NCI-H128 (cell line): ENCODE results near the gene UBAP2L.
"Not testable (repeated sequence)": the region's sequence is repeated elsewhere in the genome, so short reads cannot be mapped to it uniquely, and the experiment has no call there.

Experiments
- DNase-seq: peaks from one replicate; lab custom pipeline; 2025; ENCODE audit not compliant: unreplicated experiment; lab: John Stamatoyannopoulos, UW

Gene UBAP2L

DNA sequence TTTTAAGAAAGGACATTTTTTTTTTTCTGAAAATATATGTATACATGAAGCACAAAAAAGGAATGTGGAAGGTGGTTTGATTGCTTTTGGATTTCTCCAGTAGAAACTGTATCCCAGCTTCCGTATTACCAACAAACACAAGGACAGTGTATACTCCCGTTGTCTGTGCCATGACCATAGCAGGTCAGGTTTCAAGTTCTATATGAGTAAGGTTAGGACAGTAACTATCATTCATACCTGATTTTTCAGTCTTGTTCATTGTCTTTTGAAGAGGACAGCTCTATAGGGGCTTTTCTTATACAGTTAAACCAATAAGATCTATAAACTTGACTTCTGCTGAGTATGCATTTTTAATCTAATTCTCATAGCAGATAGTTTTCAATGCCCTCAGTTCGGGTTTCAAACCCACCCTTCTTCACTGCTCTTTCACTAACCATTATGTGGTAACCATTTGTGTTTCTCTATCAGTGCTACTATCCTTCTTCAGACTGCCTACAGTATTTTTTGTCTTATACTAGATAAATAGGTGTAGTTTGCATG, 19.6 kb downstream of the UBAP2L start:
- no peak for DNase-seq

- no peak for DNase-seq
Measured at GRCh38 chr1:154241703-154242351, 21.1 kb downstream of the UBAP2L start.

DNA sequence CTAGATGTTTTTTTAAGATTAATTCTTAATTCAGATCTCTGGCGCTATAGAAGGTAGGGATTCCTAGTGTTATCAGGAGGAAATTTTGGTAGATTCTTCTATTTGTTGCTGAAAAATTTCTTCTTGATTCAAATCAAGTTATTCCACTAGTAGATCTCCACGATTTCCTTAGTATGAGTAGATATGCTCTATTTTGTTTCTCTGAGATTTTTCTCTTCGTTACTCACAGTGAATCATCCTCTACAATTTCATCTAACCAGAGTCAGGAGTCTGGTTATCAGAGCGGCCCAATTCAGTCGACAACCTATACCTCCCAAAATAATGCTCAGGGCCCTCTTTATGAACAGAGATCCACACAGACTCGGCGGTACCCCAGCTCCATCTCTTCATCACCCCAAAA, 32.9 kb downstream of the UBAP2L start:
- no peak for DNase-seq

DNA sequence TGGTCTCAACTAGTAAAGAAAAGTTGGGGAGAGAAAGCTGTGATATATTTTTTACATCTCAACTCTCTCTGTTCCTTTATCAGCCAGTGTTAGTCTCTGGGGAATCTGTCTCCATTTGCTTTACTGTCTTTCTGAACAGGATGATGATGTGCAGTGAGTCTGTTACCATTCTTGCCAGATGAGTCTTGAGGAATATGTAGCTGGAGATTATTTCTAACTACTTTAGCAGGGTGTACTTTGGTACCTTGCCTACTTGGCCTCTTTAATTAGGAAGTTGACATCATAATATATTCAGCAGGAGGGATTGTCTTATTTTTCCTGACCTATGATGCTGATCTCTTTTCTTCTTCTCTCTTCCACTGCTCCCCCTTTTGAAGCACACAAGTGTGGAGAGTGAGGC, 35.9 kb downstream of the UBAP2L start:
- DNase-seq = no peak

DNA sequence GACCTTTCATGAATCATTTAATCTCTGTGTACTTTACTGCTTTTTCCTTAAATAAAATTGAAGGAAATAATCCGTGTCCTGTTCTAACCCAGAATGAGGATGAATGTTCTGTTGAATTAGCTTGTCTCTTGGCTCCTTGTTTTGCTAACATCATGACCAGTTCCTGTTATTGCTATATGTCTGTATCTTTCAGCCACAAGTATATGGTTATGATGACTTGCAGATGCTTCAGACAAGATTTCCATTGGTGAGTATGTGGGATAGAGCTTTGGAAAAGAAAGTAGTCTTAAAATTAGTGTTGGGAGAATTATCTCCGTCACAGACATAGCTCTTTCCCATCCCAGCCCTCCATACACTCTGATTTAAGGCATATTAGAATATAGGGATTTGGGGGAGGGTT, 38.0 kb downstream of the UBAP2L start:
- DNase-seq = no peak

DNA sequence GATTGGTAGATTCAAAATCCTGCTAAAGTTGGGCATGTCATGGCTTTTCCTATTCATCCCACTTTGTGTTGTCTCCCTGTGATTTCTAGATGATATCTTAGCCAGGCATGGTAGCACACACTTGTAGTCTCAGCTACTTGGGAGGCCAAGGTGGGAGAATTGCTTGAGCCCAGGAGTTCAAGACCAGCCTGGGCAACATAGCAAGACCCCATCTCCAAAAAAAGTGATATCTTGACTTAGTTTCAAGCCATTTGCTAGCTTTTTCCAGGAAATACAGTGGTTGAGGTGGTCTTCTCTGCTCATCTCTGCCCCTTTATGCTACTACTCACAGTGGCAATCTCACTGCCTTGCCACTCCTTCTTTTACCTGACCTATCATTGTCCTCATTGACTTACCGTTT, 39.4 kb downstream of the UBAP2L start:
- no peak for DNase-seq

DNA sequence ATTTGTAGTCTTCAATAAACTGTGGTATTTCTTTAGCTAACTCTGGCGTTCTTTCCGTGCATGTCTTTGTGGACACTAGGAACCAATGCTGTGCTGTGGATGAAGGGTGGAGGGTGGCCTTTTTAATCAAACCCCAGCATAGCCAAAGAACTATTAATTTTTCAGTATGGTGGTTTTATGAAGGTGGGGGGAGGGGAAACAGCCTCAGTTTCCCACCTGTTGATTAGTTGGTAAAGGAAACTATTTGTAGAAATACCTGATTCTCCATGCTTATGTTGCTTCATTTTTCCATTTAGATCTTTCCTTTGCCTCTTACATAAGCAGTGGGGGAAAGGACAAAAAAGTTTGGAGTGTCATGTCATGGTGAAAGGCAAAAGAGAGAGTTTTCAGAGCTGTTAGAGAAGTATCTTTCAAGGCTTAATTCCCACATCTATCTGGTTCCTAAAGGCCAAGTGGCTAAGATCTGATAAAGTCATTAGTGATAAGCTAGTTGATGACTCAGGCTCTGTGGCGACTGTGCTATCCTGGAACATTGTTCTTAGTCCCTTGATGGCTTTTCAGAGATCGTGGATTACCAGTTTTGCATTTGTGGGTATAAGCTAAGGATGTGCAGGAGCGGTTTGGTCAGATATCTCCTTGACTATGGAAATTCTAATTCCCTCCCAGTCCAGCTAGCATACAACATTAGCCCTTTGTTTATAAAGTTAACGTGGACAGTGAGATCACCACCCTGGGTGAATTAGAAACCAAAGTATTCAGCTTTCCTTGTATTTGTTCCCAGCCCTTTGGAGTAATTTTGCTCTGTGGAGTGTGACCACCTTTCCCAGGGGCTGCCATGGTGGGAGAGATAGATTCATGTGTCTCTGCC, 42.9 kb downstream of the UBAP2L start:
- no peak for DNase-seq

GRCh38 chr1:154264454-154264853, 43.7 kb downstream of the UBAP2L start:
- no peak for DNase-seq

GRCh38 chr1:154265586-154265985, 44.8 kb downstream of the UBAP2L start:
- DNase-seq = no peak

GRCh38 chr1:154270833-154271232, 50.1 kb downstream of the UBAP2L start:
- DNase-seq = no peak

DNA sequence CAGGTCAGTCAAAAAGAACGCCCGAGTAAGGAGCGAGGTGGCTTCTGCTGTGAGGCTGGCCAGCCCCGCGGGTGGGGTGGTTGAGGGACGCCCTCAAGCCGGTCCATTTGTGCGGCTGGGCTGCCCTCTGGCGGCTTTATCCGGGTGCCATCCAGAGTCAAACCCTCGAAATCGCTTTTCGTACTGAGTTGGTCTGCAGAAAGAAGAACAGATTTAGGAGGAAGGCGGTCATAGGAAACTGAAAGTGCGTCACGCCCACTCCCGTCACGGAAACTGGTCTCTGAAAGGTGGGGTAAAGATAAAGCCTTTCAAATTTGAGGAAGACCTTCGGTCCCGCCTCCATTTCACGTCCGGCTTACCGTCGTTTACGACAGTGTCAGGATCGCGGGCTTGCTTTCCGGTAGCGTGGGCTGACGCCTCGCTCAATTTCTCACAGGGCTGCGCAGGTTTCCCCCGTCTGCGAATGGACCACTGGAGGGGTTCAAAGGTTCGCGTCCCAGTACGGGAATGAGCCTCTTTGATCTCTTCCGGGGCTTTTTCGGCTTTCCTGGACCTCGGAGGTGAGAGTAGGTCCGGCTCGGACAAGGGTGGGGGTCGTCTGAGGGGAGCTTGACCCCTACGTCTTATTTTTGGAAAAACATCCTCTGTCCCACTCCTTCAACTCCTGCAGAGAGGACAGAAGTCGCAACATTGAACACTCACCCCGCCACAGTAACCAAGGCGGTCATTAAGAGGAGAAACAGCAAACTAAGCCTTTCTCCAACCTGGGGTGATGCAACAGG, 51.7 kb downstream of the UBAP2L start, which contains the start of gene HAX1:
HAX1 (plus strand) TSS at position 413 of the 782 bp plus-strand sequence; CDS start at position 508, 95 bp downstream.
- peak; percentile 97 for DNase-seq

- DNase-seq = no peak
Measured at GRCh38 chr1:154272999-154273563, 52.3 kb downstream of the UBAP2L start.

GRCh38 chr1:154276797-154277196, 56.0 kb downstream of the UBAP2L start:
- no peak for DNase-seq

- DNase-seq = not testable (repeated sequence)
Measured at GRCh38 chr1:154287591-154287990, 66.8 kb downstream of the UBAP2L start.

DNA sequence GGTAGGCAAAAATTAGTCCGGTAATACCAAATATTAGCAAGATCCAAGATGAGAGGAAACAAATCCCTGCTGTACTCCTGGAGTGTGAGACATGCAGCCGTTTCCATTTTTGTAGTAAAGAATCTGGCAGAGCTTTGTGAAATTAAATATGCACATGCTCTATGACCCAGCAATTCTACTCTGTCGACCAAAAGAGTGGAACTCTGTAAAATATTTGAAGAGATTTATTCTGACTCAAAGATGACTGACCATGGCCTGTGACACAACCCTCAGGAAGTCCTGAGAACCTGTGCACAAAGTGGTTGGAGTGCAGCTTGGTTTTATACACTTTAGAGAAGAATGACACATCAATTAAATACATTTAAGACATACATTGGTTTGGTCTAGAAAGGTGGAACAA, 67.9 kb downstream of the UBAP2L start:
- DNase-seq = no peak

- DNase-seq = no peak
Measured at GRCh38 chr1:154290921-154291320, 70.2 kb downstream of the UBAP2L start.

- DNase-seq = no peak
Measured at GRCh38 chr1:154295408-154296235, 74.9 kb downstream of the UBAP2L start.

DNA sequence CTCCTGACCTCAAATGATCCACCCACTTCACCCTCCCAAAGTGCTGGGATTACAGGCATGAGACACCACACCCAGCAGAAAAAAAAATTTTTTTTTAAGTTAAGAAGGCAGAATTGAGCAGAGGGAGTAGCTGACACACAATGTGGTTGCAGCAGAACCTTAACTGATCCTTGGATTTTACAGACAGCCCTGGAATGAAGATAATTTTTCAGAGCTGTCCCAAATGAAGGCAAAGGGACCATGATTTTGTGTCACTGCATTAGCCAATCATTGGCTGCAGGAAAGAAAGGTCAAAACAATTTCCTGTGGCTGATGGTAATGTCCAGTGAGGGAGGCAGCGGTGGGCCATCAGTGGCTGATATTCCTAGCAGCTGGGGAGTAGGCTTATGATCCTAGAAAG, 80.8 kb downstream of the UBAP2L start:
- no peak for DNase-seq

DNA sequence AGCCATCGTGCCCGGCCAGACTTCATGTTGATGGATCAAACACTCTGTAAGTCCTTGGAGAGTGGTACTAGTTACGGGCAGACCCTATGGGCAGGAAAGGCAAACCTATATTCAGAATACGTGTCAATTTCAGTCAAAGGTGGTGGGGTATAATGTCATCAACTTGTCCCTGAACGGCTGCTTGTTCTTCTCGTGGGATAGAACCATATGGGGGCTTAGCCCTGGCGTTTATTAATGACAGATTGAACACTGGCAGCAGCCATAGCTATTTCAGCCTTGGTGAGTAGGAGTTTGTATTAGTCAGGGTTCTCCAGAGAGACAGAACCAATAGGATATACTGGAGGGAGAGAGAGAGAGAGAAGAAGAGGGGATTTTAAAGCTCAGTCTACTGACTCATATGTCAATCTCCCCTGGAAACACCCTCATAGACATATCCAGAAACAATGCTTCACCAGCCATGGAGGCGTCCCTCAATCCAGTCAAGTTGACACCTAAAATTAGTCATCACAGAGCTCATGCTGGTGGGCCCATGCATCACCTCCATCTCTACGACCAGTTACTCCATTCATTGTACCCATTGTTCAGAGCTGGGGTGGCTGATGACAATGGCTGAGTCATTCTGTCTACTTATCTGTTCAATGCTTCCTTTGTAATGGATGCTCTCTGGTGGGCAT, 84.0 kb downstream of the UBAP2L start:
- DNase-seq = no peak

DNA sequence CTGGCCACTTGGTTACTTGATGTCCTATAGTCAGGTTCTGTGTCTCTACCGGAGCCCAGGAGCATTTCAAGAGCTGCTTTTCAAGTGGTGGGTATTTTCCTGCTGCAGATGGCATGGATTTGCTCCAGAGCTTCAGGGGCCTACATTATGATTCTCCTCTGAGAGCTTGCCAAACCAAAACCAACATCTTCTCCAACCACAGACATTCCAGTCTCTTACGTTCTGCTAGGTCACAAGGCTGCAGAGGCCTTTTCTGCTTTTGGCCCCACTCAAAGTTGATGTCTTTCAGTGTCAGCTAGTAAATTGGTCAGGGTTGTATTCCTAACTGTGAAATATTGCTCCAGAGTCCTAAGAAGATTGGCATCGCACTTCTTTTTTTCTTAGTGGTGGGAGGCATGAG, 85.4 kb downstream of the UBAP2L start:
- no peak for DNase-seq
